Measurements from ENCODE around the gene ASGR2. TPM values are rescaled to one million over a fixed set of nuclear protein-coding genes. Genes with fewer than 3 reads are reported as not detected.
A peak's percentile ranks its signal among the peaks of the same experiment; 100 is the strongest.

ASGR2 gene
- total and polyA plus RNA-seq, 2 of the 13 experiments (the other 11 are each of a cell fraction or from before 2014, with no cell fraction given) = 320 to 754 TPM

DNA sequence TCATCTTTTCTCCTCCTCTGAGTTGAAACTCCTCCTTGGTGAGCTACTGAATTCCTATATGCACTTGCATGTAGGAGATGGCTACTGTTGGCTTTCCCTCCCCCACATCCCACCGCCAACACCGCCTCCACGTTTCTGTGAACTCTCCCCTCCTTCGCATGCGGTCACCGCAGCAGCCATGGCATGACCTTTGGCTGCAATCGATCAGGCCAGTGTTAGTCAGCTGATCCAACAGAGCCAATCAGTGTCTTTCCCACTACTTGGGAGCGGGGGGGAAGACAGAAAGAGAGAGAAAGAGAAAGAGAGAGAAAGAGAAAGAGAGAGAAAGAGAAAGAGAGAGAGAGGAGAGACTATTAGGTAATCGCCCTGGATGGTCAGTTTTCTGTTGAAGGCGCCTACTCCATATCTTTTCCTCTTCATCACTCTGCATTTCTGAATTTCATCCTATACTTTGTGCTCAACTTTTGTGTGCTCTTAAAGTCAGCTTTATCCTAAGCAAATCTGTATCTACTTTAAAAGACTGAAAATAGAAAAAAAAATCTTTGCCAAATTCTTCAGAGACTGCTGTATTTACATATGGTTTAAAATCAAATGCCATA is 41.8 kb upstream of the ASGR2 start (continued):
- TF ChIP-seq, protein P1, sequence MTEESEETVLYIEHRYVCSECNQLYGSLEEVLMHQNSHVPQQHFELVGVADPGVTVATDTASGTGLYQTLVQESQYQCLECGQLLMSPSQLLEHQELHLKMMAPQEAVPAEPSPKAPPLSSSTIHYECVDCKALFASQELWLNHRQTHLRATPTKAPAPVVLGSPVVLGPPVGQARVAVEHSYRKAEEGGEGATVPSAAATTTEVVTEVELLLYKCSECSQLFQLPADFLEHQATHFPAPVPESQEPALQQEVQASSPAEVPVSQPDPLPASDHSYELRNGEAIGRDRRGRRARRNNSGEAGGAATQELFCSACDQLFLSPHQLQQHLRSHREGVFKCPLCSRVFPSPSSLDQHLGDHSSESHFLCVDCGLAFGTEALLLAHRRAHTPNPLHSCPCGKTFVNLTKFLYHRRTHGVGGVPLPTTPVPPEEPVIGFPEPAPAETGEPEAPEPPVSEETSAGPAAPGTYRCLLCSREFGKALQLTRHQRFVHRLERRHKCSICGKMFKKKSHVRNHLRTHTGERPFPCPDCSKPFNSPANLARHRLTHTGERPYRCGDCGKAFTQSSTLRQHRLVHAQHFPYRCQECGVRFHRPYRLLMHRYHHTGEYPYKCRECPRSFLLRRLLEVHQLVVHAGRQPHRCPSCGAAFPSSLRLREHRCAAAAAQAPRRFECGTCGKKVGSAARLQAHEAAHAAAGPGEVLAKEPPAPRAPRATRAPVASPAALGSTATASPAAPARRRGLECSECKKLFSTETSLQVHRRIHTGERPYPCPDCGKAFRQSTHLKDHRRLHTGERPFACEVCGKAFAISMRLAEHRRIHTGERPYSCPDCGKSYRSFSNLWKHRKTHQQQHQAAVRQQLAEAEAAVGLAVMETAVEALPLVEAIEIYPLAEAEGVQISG (CRISPR knock-in tag; IDR thresholded peaks at IDR 0.05) = peak; percentile 87
- peak; percentile 90; the same call in 1 of the 2 replicates for TF ChIP-seq ZNF670 (CRISPR knock-in tag; IDR thresholded peaks at IDR 0.05; ENCODE audit: borderline replicate concordance)
- TF ChIP-seq SNRNP70 (IDR thresholded peaks at IDR 0.05; ENCODE audit: low read depth, low read length) = no peak
- TF ChIP-seq RBAK (CRISPR knock-in tag; IDR thresholded peaks at IDR 0.05) = 0 out of 2 replicates have a peak, but pooled peaks have one; percentile 45
- TF ChIP-seq ZMYM4 (CRISPR knock-in tag; IDR thresholded peaks at IDR 0.05) = peak; percentile 99
- TF ChIP-seq ZNF143 (CRISPR knock-in tag; IDR thresholded peaks at IDR 0.05) = 0 out of 2 replicates have a peak, but pooled peaks have one; percentile 20
- TF ChIP-seq, protein P2, sequence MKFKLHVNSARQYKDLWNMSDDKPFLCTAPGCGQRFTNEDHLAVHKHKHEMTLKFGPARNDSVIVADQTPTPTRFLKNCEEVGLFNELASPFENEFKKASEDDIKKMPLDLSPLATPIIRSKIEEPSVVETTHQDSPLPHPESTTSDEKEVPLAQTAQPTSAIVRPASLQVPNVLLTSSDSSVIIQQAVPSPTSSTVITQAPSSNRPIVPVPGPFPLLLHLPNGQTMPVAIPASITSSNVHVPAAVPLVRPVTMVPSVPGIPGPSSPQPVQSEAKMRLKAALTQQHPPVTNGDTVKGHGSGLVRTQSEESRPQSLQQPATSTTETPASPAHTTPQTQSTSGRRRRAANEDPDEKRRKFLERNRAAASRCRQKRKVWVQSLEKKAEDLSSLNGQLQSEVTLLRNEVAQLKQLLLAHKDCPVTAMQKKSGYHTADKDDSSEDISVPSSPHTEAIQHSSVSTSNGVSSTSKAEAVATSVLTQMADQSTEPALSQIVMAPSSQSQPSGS (CRISPR knock-in tag; IDR thresholded peaks at IDR 0.05) = peak; percentile 92
- TF ChIP-seq ZNF564 (CRISPR knock-in tag; IDR thresholded peaks at IDR 0.05) = peak; percentile 89
- TF ChIP-seq, protein P3, sequence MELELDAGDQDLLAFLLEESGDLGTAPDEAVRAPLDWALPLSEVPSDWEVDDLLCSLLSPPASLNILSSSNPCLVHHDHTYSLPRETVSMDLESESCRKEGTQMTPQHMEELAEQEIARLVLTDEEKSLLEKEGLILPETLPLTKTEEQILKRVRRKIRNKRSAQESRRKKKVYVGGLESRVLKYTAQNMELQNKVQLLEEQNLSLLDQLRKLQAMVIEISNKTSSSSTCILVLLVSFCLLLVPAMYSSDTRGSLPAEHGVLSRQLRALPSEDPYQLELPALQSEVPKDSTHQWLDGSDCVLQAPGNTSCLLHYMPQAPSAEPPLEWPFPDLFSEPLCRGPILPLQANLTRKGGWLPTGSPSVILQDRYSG (CRISPR knock-in tag; IDR thresholded peaks at IDR 0.05) = no peak
- TF ChIP-seq IRX3 (CRISPR knock-in tag; IDR thresholded peaks at IDR 0.05; ENCODE audit: borderline replicate concordance, low read depth) = peak; percentile 98
- TF ChIP-seq MAF1 (CRISPR knock-in tag; IDR thresholded peaks at IDR 0.05; ENCODE audit: borderline replicate concordance) = no peak
- TF ChIP-seq, protein P4, sequence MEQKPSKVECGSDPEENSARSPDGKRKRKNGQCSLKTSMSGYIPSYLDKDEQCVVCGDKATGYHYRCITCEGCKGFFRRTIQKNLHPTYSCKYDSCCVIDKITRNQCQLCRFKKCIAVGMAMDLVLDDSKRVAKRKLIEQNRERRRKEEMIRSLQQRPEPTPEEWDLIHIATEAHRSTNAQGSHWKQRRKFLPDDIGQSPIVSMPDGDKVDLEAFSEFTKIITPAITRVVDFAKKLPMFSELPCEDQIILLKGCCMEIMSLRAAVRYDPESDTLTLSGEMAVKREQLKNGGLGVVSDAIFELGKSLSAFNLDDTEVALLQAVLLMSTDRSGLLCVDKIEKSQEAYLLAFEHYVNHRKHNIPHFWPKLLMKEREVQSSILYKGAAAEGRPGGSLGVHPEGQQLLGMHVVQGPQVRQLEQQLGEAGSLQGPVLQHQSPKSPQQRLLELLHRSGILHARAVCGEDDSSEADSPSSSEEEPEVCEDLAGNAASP (CRISPR knock-in tag; IDR thresholded peaks at IDR 0.05; ENCODE audit: borderline replicate concordance) = peak; percentile 58; the same call in 1 of the 2 replicates
- TF ChIP-seq ZNF17 (CRISPR knock-in tag; IDR thresholded peaks at IDR 0.05) = no peak
- TF ChIP-seq GATA4 (IDR thresholded peaks at IDR 0.05; ENCODE audit: borderline replicate concordance, low read depth) = no peak
- TF ChIP-seq, protein P5, sequence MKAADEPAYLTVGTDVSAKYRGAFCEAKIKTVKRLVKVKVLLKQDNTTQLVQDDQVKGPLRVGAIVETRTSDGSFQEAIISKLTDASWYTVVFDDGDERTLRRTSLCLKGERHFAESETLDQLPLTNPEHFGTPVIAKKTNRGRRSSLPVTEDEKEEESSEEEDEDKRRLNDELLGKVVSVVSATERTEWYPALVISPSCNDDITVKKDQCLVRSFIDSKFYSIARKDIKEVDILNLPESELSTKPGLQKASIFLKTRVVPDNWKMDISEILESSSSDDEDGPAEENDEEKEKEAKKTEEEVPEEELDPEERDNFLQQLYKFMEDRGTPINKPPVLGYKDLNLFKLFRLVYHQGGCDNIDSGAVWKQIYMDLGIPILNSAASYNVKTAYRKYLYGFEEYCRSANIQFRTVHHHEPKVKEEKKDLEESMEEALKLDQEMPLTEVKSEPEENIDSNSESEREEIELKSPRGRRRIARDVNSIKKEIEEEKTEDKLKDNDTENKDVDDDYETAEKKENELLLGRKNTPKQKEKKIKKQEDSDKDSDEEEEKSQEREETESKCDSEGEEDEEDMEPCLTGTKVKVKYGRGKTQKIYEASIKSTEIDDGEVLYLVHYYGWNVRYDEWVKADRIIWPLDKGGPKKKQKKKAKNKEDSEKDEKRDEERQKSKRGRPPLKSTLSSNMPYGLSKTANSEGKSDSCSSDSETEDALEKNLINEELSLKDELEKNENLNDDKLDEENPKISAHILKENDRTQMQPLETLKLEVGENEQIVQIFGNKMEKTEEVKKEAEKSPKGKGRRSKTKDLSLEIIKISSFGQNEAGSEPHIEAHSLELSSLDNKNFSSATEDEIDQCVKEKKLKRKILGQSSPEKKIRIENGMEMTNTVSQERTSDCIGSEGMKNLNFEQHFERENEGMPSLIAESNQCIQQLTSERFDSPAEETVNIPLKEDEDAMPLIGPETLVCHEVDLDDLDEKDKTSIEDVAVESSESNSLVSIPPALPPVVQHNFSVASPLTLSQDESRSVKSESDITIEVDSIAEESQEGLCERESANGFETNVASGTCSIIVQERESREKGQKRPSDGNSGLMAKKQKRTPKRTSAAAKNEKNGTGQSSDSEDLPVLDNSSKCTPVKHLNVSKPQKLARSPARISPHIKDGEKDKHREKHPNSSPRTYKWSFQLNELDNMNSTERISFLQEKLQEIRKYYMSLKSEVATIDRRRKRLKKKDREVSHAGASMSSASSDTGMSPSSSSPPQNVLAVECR (CRISPR knock-in tag; IDR thresholded peaks at IDR 0.05; ENCODE audit: borderline replicate concordance) = peak; percentile 58; the same call in 1 of the 2 replicates
- TF ChIP-seq, protein P6, sequence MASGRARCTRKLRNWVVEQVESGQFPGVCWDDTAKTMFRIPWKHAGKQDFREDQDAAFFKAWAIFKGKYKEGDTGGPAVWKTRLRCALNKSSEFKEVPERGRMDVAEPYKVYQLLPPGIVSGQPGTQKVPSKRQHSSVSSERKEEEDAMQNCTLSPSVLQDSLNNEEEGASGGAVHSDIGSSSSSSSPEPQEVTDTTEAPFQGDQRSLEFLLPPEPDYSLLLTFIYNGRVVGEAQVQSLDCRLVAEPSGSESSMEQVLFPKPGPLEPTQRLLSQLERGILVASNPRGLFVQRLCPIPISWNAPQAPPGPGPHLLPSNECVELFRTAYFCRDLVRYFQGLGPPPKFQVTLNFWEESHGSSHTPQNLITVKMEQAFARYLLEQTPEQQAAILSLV (CRISPR knock-in tag; IDR thresholded peaks at IDR 0.05; ENCODE audit: borderline replicate concordance) = peak; percentile 97
- TF ChIP-seq TMF1 (CRISPR knock-in tag; IDR thresholded peaks at IDR 0.05; ENCODE audit: low read depth) = peak; percentile 99
